B cell (primary cell): ENCODE data around the gene MID1. TPM values are rescaled to one million over a fixed set of nuclear protein-coding genes. Genes with fewer than 3 reads are reported as not detected.

Experiments used
- ATAC-seq: fragments of 200-7000 bp; cut with Tn5 transposase; one replicate; pipeline ENCODE4 v1.10.0; 2021; ENCODE audit warnings: low read depth, mild to moderate bottlenecking, moderate number of reproducible peaks, moderate library complexity
- CTCF ChIA-PET: fragments of 350-600 bp; sonication (Branson Sonifier 250); formaldehyde crosslinking; loops from one replicate; lab custom pipeline; 2021; ENCODE audit warnings: antibody characterized with exemption, inconsistent platforms; lab: Charles Lee
- POLR2A ChIA-PET: fragments of 350-600 bp; sonication (Branson Sonifier 250); formaldehyde crosslinking; loops from one replicate; lab custom pipeline; 2021; ENCODE audit warnings: antibody characterized with exemption; lab: Charles Lee
- DNase-seq: peaks from one replicate; pipeline ENCODE4 v3.0.0; 2013
- H2AFZ ChIP-seq: 2 replicates; pipeline ENCODE4 v1.6.1; 2012; ENCODE audit warnings: mild to moderate bottlenecking, low read depth, low read length; ENCODE audit not compliant: insufficient read depth, poor library complexity, severe bottlenecking
- H3K27ac ChIP-seq, 2 donors: 1 replicate in 1 of 2; 2 replicates in 1 of 2; pipeline ENCODE4 v1.5.1; 2012 to 2013; ENCODE audit warnings: low read length in 2 of 2, mild to moderate bottlenecking in 2 of 2, moderate library complexity in 1 of 2
- H3K27me3 ChIP-seq, 4 experiments: fragments of 200-600 bp in 1 of 4; sonication (generic) in 1 of 4; replicated peaks in 1 of 4; 1 replicate in 2 of 4; 2 replicates in 2 of 4; pipeline versions ENCODE4 v1.6.1 to v1.7.0; 2013 to 2016; ENCODE audit warnings: low read length in 3 of 4, mild to moderate bottlenecking in 2 of 4, mixed read lengths in 1 of 4, moderate library complexity in 1 of 4; ENCODE audit not compliant: insufficient read depth in 4 of 4, control insufficient read depth in 3 of 4; ENCODE audit errors: control extremely low read depth in 1 of 4
- H3K36me3 ChIP-seq, 2 experiments: replicated peaks in 1 of 2; 1 replicate in 1 of 2; 2 replicates in 1 of 2; pipeline versions ENCODE4 v1.6.1 to v1.7.1; 2013; ENCODE audit warnings: low read length in 1 of 2; ENCODE audit not compliant: insufficient read depth in 2 of 2, control insufficient read depth in 1 of 2; ENCODE audit errors: control extremely low read depth in 1 of 2, extremely low read depth in 1 of 2
- H3K4me1 ChIP-seq, 2 donors: fragments of 200-600 bp in 1 of 2; sonication (generic) in 1 of 2; 1 replicate in 1 of 2; 2 replicates in 1 of 2; pipeline versions ENCODE4 v1.5.1 to v1.6.1; 2013 to 2017; ENCODE audit warnings: low read length in 2 of 2; ENCODE audit not compliant: control insufficient read depth in 2 of 2, insufficient read depth in 2 of 2
- H3K4me2 ChIP-seq: replicated peaks from 2 replicates; pipeline ENCODE3; 2012; ENCODE audit warnings: mild to moderate bottlenecking, low read depth, low read length; ENCODE audit not compliant: poor library complexity, severe bottlenecking
- H3K4me3 ChIP-seq, 5 experiments: fragments of 200-600 bp in 1 of 5; sonication (generic) in 1 of 5; 1 replicate in 3 of 5; 2 replicates in 2 of 5; pipeline versions ENCODE4 v1.5.1 to v1.7.0; 2011 to 2016; ENCODE audit warnings: low read length in 4 of 5, mild to moderate bottlenecking in 4 of 5, low read depth in 2 of 5, control low read depth in 1 of 5, moderate library complexity in 1 of 5; ENCODE audit not compliant: insufficient read depth in 1 of 5; ENCODE audit errors: control extremely low read depth in 1 of 5, extremely low read depth in 1 of 5
- H3K79me2 ChIP-seq: fragments of 200-600 bp; sonication (generic); one replicate; pipeline ENCODE4 v1.6.0; 2016; ENCODE audit warnings: low read length; ENCODE audit not compliant: control insufficient read depth, insufficient read depth
- H3K9ac ChIP-seq: fragments of 200-600 bp; sonication (generic); 2 replicates; pipeline ENCODE4 v1.6.1; 2017; ENCODE audit warnings: mild to moderate bottlenecking, low read length, moderate library complexity
- H3K9me3 ChIP-seq, 3 donors: one replicate each; pipeline versions ENCODE4 v1.6.1 to v1.7.1; 2013; ENCODE audit warnings: low read length in 2 of 3; ENCODE audit not compliant: control insufficient read depth in 2 of 3, insufficient read depth in 1 of 3; ENCODE audit errors: control extremely low read depth in 1 of 3
- H4K20me1 ChIP-seq: 2 replicates; pipeline ENCODE4 v1.6.0; 2012; ENCODE audit warnings: mild to moderate bottlenecking, low read length; ENCODE audit not compliant: insufficient read depth, control insufficient read depth, poor library complexity, severe bottlenecking
- H3K27ac Mint-ChIP-seq: one replicate; pipeline ENCODE4 v1.8.0; 2021; ENCODE audit warnings: mixed read lengths
- H3K27me3 Mint-ChIP-seq: one replicate; pipeline ENCODE4 v1.8.0; 2021; ENCODE audit warnings: mixed read lengths
- H3K4me1 Mint-ChIP-seq: one replicate; pipeline ENCODE4 v1.8.0; 2021; ENCODE audit warnings: mixed read lengths
- H3K4me3 Mint-ChIP-seq: one replicate; pipeline ENCODE4 v1.8.0; 2021; ENCODE audit warnings: mixed read lengths
- H3K9me3 Mint-ChIP-seq: one replicate; pipeline ENCODE4 v1.8.0; 2022; ENCODE audit warnings: mixed read lengths; ENCODE audit not compliant: insufficient read depth
- CTCF ChIP-seq: fragments of 200-600 bp; IDR thresholded peaks from one replicate; pipeline ENCODE4 v1.8.0; 2022; ENCODE audit warnings: antibody characterized with exemption, mild to moderate bottlenecking
- EZH2 ChIP-seq: IDR thresholded peaks from 2 replicates; pipeline ENCODE4 v1.6.1; 2012; ENCODE audit warnings: borderline replicate concordance, low read depth, mild to moderate bottlenecking, moderate library complexity, low read length; ENCODE audit not compliant: insufficient read depth, poor library complexity, severe bottlenecking
- WGBS: methylation state at CpG from one replicate; pipeline ENCODE4 v1.1.5; 2013; ENCODE audit warnings: missing lambda C conversion rate; ENCODE audit not compliant: insufficient coverage; 5-methylcytosine and 5-hydroxymethylcytosine counted together
- intact Hi-C: fragments of 100-400 bp; cut with micrococcal nuclease; formaldehyde crosslinking; loops from one replicate; pipeline ENCODE4 v1.10.0; 2022
- polyA plus RNA-seq: library from polyadenylated mRNA; depleted of rRNA; stranded (reverse); fragments of >200 nt; gene quantifications from 2 replicates; pipeline ENCODE4 v1.2.3, GENCODE V29; 2012
- total RNA-seq, 2 donors: library from RNA; stranded (reverse); fragments of 120-200 nt in 1 of 2; gene quantifications; 1 replicate in 1 of 2; 2 replicates in 1 of 2; pipeline versions ENCODE4 v1.2.3 to v1.2.4, GENCODE V29; 2013 to 2022

MID1 gene
- total and polyA plus RNA-seq, 2 donors (not counting 1 experiment from before 2014, with no cell fraction given) = 0.15 to 0.44 TPM

DNA sequence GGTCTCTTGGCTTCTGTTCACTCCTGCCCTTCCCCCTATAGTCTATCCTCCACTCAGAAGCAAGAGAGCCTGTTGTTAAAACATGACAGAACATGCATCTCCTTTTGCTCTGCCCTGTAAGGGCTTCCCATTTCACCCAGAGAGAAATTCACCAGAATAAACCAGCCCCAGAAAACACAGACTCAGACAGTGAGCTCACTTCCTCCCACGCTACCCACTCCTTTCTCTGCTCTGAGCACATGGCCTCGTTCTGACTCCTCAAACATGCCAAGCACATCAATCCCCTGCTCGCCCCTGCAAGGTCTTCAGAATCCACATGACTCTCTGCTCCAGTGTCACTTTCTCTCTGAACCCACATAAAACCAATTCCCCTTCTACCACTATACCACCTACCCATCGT lies 50.4 kb downstream of the MID1 start:
- CTCF ChIA-PET = no interaction called here
- H3K4me1 ChIP-seq = no peaks in the 10 kb centered on the region
- Mint-ChIP-seq H3K9me3 (no peaks in the 10 kb centered on the region), H3K27ac (no peak overlapping the region), H3K4me3 (no peak overlapping the region), H3K4me1 (no peaks in the 10 kb centered on the region), H3K27me3 (peaks cover 5% of the 10 kb centered on the region)
- no peak overlapping the region for H3K4me2 ChIP-seq
- intact Hi-C loops = no loop called here
- 54% methylated on average over 2 of the region's 4 CpGs for WGBS
- H3K36me3 ChIP-seq = no peaks in the 10 kb centered on the region
- no peaks in the 10 kb centered on the region for H3K27me3 ChIP-seq
- ATAC-seq (no peak), DNase-seq (no peak)
- no peak overlapping the region for H2AFZ ChIP-seq
- POLR2A ChIA-PET = no interaction called here
- H3K79me2 ChIP-seq = no peaks in the 10 kb centered on the region
- H3K9ac ChIP-seq = no peak overlapping the region
- H3K4me3 ChIP-seq = no peak overlapping the region
- TF ChIP-seq CTCF = no peak
- TF ChIP-seq EZH2 = no peak
- no peaks in the 10 kb centered on the region for H3K9me3 ChIP-seq
- H4K20me1 ChIP-seq = no peaks in the 10 kb centered on the region
- no peak overlapping the region for H3K27ac ChIP-seq

DNA sequence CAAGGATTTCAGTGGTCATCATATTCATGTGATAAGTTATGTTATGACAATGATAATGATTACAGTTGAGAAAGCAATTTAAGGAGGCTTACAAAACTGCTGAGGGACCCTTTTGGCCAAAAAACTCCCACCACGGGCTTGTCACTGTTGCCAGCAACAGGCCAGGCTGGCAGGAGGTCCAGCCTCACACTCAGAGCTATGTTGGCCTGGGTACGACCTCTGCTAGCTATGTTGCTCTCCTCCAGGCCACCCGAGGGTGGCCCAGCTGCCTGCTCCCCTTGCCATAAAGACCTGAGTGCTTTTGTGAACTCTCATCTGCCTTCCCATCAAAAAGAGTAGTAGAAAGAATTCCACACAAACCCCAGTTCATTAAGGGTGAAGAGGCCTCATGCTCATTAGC lies 52.0 kb downstream of the MID1 start:
- TF ChIP-seq CTCF = no peak
- no peak for TF ChIP-seq EZH2
- Mint-ChIP-seq H3K9me3 (no peaks in the 10 kb centered on the region), H3K27ac (no peak overlapping the region), H3K27me3 (peaks cover 5% of the 10 kb centered on the region), H3K4me1 (no peaks in the 10 kb centered on the region), H3K4me3 (no peak overlapping the region)
- Histone ChIP-seq H3K4me1 (no peaks in the 10 kb centered on the region), H2AFZ (no peak overlapping the region), H3K79me2 (no peaks in the 10 kb centered on the region), H3K36me3 (no peaks in the 10 kb centered on the region), H4K20me1 (no peaks in the 10 kb centered on the region), H3K4me3 (no peak overlapping the region), H3K9me3 (no peaks in the 10 kb centered on the region), H3K9ac (no peak overlapping the region), H3K27me3 (no peaks in the 10 kb centered on the region), H3K4me2 (no peak overlapping the region), H3K27ac (no peak overlapping the region)
- ATAC-seq = no peak
- ChIA-PET CTCF (no interaction called here), POLR2A (no interaction called here)
- DNase-seq = no peak
- no CpG with 5 or more reads among the region's 3 CpGs for WGBS
- intact Hi-C loops = no loop called here
